ENCODE measurements around the gene APOL4.
"Not testable (repeated sequence)": the region's sequence is repeated elsewhere in the genome, so short reads cannot be mapped to it uniquely, and the experiment has no call there.

The APOL4 gene

GRCh38 chr22:36194385-36194784 lies 7.2 kb downstream of the APOL4 start:
- in situ Hi-C loops (cut with MboI; ENCODE audit: low pct_unique_long_range_greater_than_20kb, low sequenced_read_pairs, unreplicated experiment), result no loop called here
- no peak for TF ChIP-seq CTCF (IDR thresholded peaks at IDR 0.05; ENCODE audit: extremely low read depth, insufficient read depth, missing control alignments)
- DNase-seq (ENCODE audit: low spot score), result no peak

GRCh38 chr22:36193577-36193976 lies 8.0 kb downstream of the APOL4 start:
- no peak for DNase-seq (ENCODE audit: low spot score)
- in situ Hi-C loops (cut with MboI; ENCODE audit: low pct_unique_long_range_greater_than_20kb, low sequenced_read_pairs, unreplicated experiment), result no loop called here
- no peak for TF ChIP-seq CTCF (IDR thresholded peaks at IDR 0.05; ENCODE audit: extremely low read depth, insufficient read depth, missing control alignments)

GRCh38 chr22:36193171-36193570 lies 8.4 kb downstream of the APOL4 start:
- no peak for DNase-seq (ENCODE audit: low spot score)
- in situ Hi-C loops (cut with MboI; ENCODE audit: low pct_unique_long_range_greater_than_20kb, low sequenced_read_pairs, unreplicated experiment), result no loop called here
- no peak for TF ChIP-seq CTCF (IDR thresholded peaks at IDR 0.05; ENCODE audit: extremely low read depth, insufficient read depth, missing control alignments)

GRCh38 chr22:36192542-36192941 lies 9.1 kb downstream of the APOL4 start:
- TF ChIP-seq CTCF (IDR thresholded peaks at IDR 0.05; ENCODE audit: extremely low read depth, insufficient read depth, missing control alignments), result no peak
- in situ Hi-C loops (cut with MboI; ENCODE audit: low pct_unique_long_range_greater_than_20kb, low sequenced_read_pairs, unreplicated experiment), result no loop called here
- no peak for DNase-seq (ENCODE audit: low spot score)

- TF ChIP-seq CTCF (IDR thresholded peaks at IDR 0.05; ENCODE audit: extremely low read depth, insufficient read depth, missing control alignments), result no peak
Measured at GRCh38 chr22:36191106-36191836, 10.3 kb downstream of the APOL4 start.

GRCh38 chr22:36187862-36188261 lies 13.7 kb downstream of the APOL4 start:
- in situ Hi-C loops (cut with MboI; ENCODE audit: low pct_unique_long_range_greater_than_20kb, low sequenced_read_pairs, unreplicated experiment); DNase-seq (ENCODE audit: low spot score): not testable (repeated sequence)

More at GRCh38 chr22:36191106-36191836, 10.3 kb downstream of the APOL4 start:
- in situ Hi-C loops (cut with MboI; ENCODE audit: low pct_unique_long_range_greater_than_20kb, low sequenced_read_pairs, unreplicated experiment), result no loop called here
- DNase-seq (ENCODE audit: low spot score), result no peak

GRCh38 chr22:36185828-36186624 lies 15.6 kb downstream of the APOL4 start:
- TF ChIP-seq CTCF (IDR thresholded peaks at IDR 0.05; ENCODE audit: extremely low read depth, insufficient read depth, missing control alignments), result no peak
- in situ Hi-C loops (cut with MboI; ENCODE audit: low pct_unique_long_range_greater_than_20kb, low sequenced_read_pairs, unreplicated experiment), result no loop called here
- DNase-seq (ENCODE audit: low spot score), result no peak

All from GM13977 (cell line).